GM12864 (cell line): ENCODE measurements around the gene FPR2.

Experiments
- DNase-seq: peaks from one replicate; pipeline ENCODE4 v3.0.0-alpha.2; 2011; ENCODE audit warnings: low read depth
- H3K4me3 ChIP-seq: 2 replicates; pipeline ENCODE4 v1.5.1; 2011; ENCODE audit warnings: mild to moderate bottlenecking, low read depth, low read length, control low read depth
- TF ChIP-seq, protein P1 (sequence below): IDR thresholded peaks from 2 replicates; pipeline ENCODE4 v1.5.1; 2011; ENCODE audit warnings: low read depth, mild to moderate bottlenecking, moderate library complexity, low read length, control low read depth, inconsistent platforms; ENCODE audit errors: missing control alignments

FPR2 gene, protein sequence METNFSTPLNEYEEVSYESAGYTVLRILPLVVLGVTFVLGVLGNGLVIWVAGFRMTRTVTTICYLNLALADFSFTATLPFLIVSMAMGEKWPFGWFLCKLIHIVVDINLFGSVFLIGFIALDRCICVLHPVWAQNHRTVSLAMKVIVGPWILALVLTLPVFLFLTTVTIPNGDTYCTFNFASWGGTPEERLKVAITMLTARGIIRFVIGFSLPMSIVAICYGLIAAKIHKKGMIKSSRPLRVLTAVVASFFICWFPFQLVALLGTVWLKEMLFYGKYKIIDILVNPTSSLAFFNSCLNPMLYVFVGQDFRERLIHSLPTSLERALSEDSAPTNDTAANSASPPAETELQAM

DNA sequence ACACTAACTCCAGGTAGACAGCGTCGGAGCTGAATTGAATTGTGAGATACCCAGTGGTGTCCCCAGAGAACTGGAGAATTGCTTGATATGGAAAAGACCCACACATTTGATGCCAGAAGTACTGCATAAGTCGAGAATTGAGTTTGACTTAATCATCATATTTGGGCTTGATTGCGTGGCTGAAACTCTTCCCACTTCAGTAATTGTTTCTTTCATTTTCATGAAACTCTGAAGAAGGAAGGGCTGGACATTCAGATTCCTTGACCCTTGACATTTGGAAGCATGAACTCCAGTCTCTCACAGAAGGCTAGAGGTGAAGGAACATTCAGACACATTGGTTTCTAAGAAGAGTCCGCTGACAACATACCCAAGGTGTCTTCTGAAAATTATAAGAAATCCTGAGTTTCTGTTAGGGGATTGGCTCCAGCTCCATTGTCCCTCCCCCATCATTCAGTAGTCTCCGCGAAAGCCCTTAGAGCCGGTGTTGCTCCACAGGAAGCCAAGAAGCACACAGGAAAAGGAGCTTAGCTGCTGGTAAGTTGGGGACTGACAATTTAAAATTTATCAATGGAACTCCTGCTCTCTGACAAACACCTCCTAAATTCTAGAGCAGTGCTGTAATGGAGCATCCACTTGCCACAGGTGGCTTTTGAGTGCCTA is at the start of gene FPR2:
TSS of gene FPR2 (plus strand) at position 484 of the 660 bp plus-strand sequence. CDS start 7,479 bp downstream, outside the sequence.
- TF ChIP-seq, protein P1, sequence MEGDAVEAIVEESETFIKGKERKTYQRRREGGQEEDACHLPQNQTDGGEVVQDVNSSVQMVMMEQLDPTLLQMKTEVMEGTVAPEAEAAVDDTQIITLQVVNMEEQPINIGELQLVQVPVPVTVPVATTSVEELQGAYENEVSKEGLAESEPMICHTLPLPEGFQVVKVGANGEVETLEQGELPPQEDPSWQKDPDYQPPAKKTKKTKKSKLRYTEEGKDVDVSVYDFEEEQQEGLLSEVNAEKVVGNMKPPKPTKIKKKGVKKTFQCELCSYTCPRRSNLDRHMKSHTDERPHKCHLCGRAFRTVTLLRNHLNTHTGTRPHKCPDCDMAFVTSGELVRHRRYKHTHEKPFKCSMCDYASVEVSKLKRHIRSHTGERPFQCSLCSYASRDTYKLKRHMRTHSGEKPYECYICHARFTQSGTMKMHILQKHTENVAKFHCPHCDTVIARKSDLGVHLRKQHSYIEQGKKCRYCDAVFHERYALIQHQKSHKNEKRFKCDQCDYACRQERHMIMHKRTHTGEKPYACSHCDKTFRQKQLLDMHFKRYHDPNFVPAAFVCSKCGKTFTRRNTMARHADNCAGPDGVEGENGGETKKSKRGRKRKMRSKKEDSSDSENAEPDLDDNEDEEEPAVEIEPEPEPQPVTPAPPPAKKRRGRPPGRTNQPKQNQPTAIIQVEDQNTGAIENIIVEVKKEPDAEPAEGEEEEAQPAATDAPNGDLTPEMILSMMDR: no peak
- H3K4me3 ChIP-seq: no peak within 1 kb of the TSS
- no peak for DNase-seq

- TF ChIP-seq, protein P1: no peak
- DNase-seq: no peak
- H3K4me3 ChIP-seq: no peak overlapping the region
Observed at GRCh38 chr19:51711702-51712101, 49.3 kb upstream of the FPR2 start.

GRCh38 chr19:51712461-51713081 is 48.4 kb upstream of the FPR2 start:
- H3K4me3 ChIP-seq: no peak overlapping the region
- DNase-seq: no peak
- TF ChIP-seq, protein P1: peak; percentile 64

- no peak overlapping the region for H3K4me3 ChIP-seq
- no peak for DNase-seq
- TF ChIP-seq, protein P1: no peak
Observed at GRCh38 chr19:51713319-51714285, 47.4 kb upstream of the FPR2 start.

GRCh38 chr19:51714848-51715247 is 46.1 kb upstream of the FPR2 start:
- H3K4me3 ChIP-seq: no peak overlapping the region
- no peak for DNase-seq
- TF ChIP-seq, protein P1: no peak

DNA sequence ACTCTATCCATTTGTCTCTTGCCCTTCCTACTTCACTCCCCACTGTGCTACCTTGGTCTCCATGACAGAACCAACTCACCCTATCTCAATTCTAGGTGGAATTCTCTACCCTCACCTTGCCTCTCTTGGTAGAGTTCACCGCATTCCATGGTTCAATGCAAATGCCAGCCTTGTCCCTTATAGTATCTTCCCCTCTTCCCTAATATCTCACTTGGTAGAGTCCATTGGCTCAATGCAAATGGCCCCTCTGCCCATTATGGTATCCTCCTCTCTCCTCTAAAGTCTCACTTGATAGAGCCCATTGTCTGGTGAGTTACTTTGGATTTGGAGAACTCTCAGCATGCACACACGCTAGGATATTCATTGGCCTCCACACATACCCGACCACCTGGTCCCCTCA is 45.1 kb upstream of the FPR2 start:
- no peak for DNase-seq
- no peak overlapping the region for H3K4me3 ChIP-seq

More for the DNA sequence above, 45.1 kb upstream of the FPR2 start:
- TF ChIP-seq, protein P1: no peak
